ENCODE data around the gene CPNE1.

DNA sequence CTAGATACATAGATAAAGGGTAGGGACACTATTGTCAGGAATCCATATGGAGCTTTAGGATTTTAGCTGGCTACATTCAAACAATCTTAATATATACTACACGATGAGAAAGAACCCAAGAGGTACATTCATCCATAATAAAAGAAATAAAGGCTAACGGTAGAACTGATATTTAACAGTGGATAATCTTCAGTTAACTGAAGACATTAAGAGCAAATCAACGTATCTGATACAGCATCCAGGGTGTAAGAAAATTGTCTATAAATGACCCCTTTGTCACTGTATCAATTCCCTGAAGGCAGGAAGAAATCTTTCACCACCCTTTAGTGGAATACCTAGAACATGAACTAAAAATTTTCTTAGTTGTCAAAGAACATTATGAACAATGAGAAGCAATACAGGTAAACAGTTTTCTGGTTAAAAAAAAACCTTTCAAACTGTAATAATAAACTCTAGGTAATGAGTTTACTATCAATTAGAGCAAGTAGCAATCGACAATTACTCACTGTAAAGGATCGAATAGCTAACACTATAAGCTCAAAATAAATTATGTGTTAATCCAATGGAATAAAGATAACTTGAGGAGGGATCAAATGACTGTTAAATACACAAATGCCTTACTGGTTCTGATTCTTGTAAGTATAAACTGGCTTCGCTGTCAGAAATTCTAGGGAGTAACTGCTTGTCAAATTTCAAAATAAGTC lies 46.3 kb upstream of the CPNE1 start:
- TF ChIP-seq, protein P1, sequence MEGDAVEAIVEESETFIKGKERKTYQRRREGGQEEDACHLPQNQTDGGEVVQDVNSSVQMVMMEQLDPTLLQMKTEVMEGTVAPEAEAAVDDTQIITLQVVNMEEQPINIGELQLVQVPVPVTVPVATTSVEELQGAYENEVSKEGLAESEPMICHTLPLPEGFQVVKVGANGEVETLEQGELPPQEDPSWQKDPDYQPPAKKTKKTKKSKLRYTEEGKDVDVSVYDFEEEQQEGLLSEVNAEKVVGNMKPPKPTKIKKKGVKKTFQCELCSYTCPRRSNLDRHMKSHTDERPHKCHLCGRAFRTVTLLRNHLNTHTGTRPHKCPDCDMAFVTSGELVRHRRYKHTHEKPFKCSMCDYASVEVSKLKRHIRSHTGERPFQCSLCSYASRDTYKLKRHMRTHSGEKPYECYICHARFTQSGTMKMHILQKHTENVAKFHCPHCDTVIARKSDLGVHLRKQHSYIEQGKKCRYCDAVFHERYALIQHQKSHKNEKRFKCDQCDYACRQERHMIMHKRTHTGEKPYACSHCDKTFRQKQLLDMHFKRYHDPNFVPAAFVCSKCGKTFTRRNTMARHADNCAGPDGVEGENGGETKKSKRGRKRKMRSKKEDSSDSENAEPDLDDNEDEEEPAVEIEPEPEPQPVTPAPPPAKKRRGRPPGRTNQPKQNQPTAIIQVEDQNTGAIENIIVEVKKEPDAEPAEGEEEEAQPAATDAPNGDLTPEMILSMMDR (conservative IDR thresholded peaks at IDR 0.05 in 1 of 2, IDR thresholded peaks at IDR 0.05 in 1 of 2; ENCODE audit: low read depth in 1 of 2, low read length in 2 of 2), result no peak
- no peak for TF ChIP-seq EZH2 (IDR thresholded peaks at IDR 0.05; ENCODE audit: low read length, missing control alignments)

Measured in fibroblast of lung (primary cell).